ENCODE measurements around the gene ZSCAN21.

DNA sequence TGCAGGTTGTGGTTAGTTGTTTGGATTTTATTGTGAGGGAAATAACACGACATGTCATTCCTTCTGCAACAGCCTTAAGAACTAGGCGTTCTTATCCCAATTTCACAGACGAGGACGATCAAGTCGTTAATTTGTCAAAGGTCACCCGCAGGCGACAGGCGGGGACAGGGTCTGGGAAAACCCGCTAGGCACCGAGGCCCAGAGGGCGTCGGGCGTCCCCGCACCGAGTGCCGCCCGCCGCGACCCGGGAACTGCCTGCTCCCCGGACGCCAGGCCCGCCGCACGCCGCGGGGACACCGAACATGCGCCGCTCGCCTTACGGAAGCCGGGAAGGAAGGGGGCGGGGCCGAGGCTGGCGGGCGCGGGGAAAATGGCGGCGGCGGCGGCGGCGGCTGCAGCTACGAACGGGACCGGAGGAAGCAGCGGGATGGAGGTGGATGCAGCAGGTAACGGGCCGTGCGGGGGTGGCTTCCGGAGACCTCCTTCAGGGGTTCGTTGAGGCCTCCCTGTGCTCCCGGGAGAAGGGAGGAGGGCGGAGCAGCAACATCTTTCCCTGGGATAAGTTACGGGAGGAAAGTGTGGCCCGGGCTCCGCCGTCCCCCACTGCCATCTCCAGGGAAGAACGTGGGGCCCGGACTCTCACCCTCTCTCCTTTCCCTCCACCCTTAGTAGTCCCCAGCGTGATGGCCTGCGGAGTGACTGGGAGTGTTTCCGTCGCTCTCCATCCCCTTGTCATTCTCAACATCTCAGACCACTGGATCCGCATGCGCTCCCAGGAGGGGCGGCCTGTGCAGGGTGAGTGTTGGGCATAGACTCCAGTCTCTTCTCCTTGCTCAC, 39.3 kb downstream of the ZSCAN21 start, which contains the start of gene COPS6:
- TF ChIP-seq EZH2phosphoT487 (IDR thresholded peaks at IDR 0.05; ENCODE audit: insufficient read depth, low read depth) = no peak
- no peak for TF ChIP-seq EZH2 (IDR thresholded peaks at IDR 0.05; ENCODE audit: insufficient read depth, poor library complexity, severe bottlenecking)

Data from GM23248 (cell line).